SK-N-SH treated with all-trans-retinoic acid at 6 μM for 48 hours (cell line): ENCODE results near the gene JUND.

Source experiments
- ATAC-seq: fragments of 200-7000 bp; cut with Tn5 transposase; 3 replicates; pipeline ENCODE4 v1.9.1; 2020; ENCODE audit warnings: mild to moderate bottlenecking, moderate library complexity
- ARNTL ChIP-seq: fragments of 450-650 bp; formaldehyde crosslinking; IDR thresholded peaks from 2 replicates; pipeline ENCODE4 v1.5.0; 2020; ENCODE audit warnings: low read depth, mild to moderate bottlenecking, moderate library complexity, borderline replicate concordance
- BACH2 ChIP-seq: fragments of 250-450 bp; sonication (Bioruptor Pico); IDR thresholded peaks from 2 replicates; pipeline ENCODE4 v1.9.0; 2021; ENCODE audit warnings: mild to moderate bottlenecking, borderline replicate concordance
- CREB5 ChIP-seq: fragments of 250-450 bp; sonication (Bioruptor Pico); IDR thresholded peaks from 2 replicates; pipeline ENCODE4 v1.5.1; 2020; ENCODE audit warnings: low read depth, mild to moderate bottlenecking, moderate library complexity
- CSDC2 ChIP-seq: fragments of 250-450 bp; sonication (Bioruptor Pico); IDR thresholded peaks from 2 replicates; pipeline ENCODE4 v1.5.0; 2020; ENCODE audit warnings: mild to moderate bottlenecking, moderate library complexity
- CSRNP3 ChIP-seq: fragments of 250-450 bp; sonication (Bioruptor Pico); IDR thresholded peaks from 2 replicates; pipeline ENCODE4 v1.5.1; 2021; ENCODE audit warnings: mild to moderate bottlenecking, moderate library complexity
- ESRRG ChIP-seq: fragments of 250-450 bp; sonication (Bioruptor Pico); IDR thresholded peaks from 2 replicates; pipeline ENCODE4 v1.6.1; 2021; ENCODE audit warnings: mild to moderate bottlenecking
- GLIS3 ChIP-seq: fragments of 250-450 bp; sonication (Bioruptor Pico); IDR thresholded peaks from 2 replicates; pipeline ENCODE4 v1.5.0; 2020; ENCODE audit warnings: mild to moderate bottlenecking, moderate library complexity
- ISL1 ChIP-seq: fragments of 250-450 bp; sonication (Bioruptor Pico); IDR thresholded peaks from 2 replicates; pipeline ENCODE4 v2.1.2; 2022; ENCODE audit warnings: mild to moderate bottlenecking, moderate library complexity
- OSR1 ChIP-seq: fragments of 250-450 bp; sonication (Bioruptor Pico); IDR thresholded peaks from 2 replicates; pipeline ENCODE4 v1.8.0; 2022; ENCODE audit warnings: moderate library complexity, mild to moderate bottlenecking, inconsistent platforms
- PATZ1 ChIP-seq: fragments of 250-450 bp; sonication (Bioruptor Pico); IDR thresholded peaks from 2 replicates; pipeline ENCODE4 v1.8.0; 2020; ENCODE audit warnings: mild to moderate bottlenecking, moderate library complexity, borderline replicate concordance
- POU6F1 ChIP-seq: fragments of 250-450 bp; sonication (Bioruptor Pico); IDR thresholded peaks from 2 replicates; pipeline ENCODE4 v1.8.0; 2021; ENCODE audit warnings: low read depth, mild to moderate bottlenecking, moderate library complexity, borderline replicate concordance
- PPARA ChIP-seq: fragments of 250-450 bp; sonication (Bioruptor Pico); IDR thresholded peaks from 2 replicates; pipeline ENCODE4 v1.5.0; 2020; ENCODE audit warnings: mild to moderate bottlenecking, borderline replicate concordance
- RARB ChIP-seq: fragments of 250-450 bp; sonication (Bioruptor Pico); IDR thresholded peaks from 2 replicates; pipeline ENCODE4 v1.8.0; 2021; ENCODE audit warnings: mild to moderate bottlenecking, moderate library complexity
- SNAI2 ChIP-seq: fragments of 250-450 bp; sonication (Bioruptor Pico); IDR thresholded peaks from 2 replicates; pipeline ENCODE4 v1.5.0; 2020; ENCODE audit warnings: mild to moderate bottlenecking, moderate library complexity
- TCF4 ChIP-seq: fragments of 250-450 bp; sonication (Bioruptor Pico); IDR thresholded peaks from 2 replicates; pipeline ENCODE4 v1.8.0; 2021; ENCODE audit warnings: mild to moderate bottlenecking, moderate library complexity, borderline replicate concordance
- TOX ChIP-seq: fragments of 250-450 bp; sonication (Bioruptor Pico); IDR thresholded peaks from 2 replicates; pipeline ENCODE4 v1.8.0; 2021; ENCODE audit warnings: mild to moderate bottlenecking, moderate library complexity, borderline replicate concordance
- TSHZ2 ChIP-seq: fragments of 250-450 bp; sonication (Bioruptor Pico); IDR thresholded peaks from 2 replicates; pipeline ENCODE4 v1.5.0; 2020; ENCODE audit warnings: mild to moderate bottlenecking, moderate library complexity
- ZC3H10 ChIP-seq: fragments of 250-450 bp; sonication (Bioruptor Pico); IDR thresholded peaks from 2 replicates; pipeline ENCODE4 v1.5.1; 2021; ENCODE audit warnings: mild to moderate bottlenecking, moderate library complexity
- ZFP3 ChIP-seq: fragments of 250-450 bp; sonication (Bioruptor Pico); IDR thresholded peaks from 2 replicates; pipeline ENCODE4 v1.5.0; 2020; ENCODE audit warnings: mild to moderate bottlenecking, moderate library complexity
- ZFP30 ChIP-seq: fragments of 450-650 bp; formaldehyde crosslinking; IDR thresholded peaks from 2 replicates; pipeline ENCODE4 v1.5.0; 2022; ENCODE audit warnings: mild to moderate bottlenecking, moderate library complexity
- ZNF565 ChIP-seq: fragments of 450-650 bp; formaldehyde crosslinking; conservative IDR thresholded peaks from 2 replicates; pipeline ENCODE4 v1.5.0; 2020; ENCODE audit warnings: low read depth, mild to moderate bottlenecking, moderate library complexity
- ZNF70 ChIP-seq: fragments of 450-650 bp; formaldehyde crosslinking; IDR thresholded peaks from 2 replicates; pipeline ENCODE4 v1.5.0; 2020; ENCODE audit warnings: mild to moderate bottlenecking, moderate library complexity

JUND gene

GRCh38 chr19:18263324-18264136 is 17.9 kb downstream of the JUND start:
- no peak for ATAC-seq
- no peak for TF ChIP-seq BACH2 (CRISPR knock-in tag)
- TF ChIP-seq TOX: no peak
- TF ChIP-seq ZNF70 (CRISPR knock-in tag): no peak
- no peak for TF ChIP-seq ARNTL (CRISPR knock-in tag)
- no peak for TF ChIP-seq TCF4 (CRISPR knock-in tag)
- TF ChIP-seq ZFP30: no peak
- no peak for TF ChIP-seq ESRRG (CRISPR knock-in tag)
- no peak for TF ChIP-seq TSHZ2 (CRISPR knock-in tag)
- no peak for TF ChIP-seq ZC3H10
- no peak for TF ChIP-seq RARB (CRISPR knock-in tag)
- no peak for TF ChIP-seq GLIS3 (CRISPR knock-in tag)
- no peak for TF ChIP-seq PATZ1
- no peak for TF ChIP-seq ZFP3
- no peak for TF ChIP-seq ISL1 (CRISPR knock-in tag)
- TF ChIP-seq CREB5 (CRISPR knock-in tag): no peak
- TF ChIP-seq CSDC2 (CRISPR knock-in tag): no peak
- no peak for TF ChIP-seq OSR1
- no peak for TF ChIP-seq ZNF565 (CRISPR knock-in tag)
- TF ChIP-seq CSRNP3 (CRISPR knock-in tag): no peak
- TF ChIP-seq, all 23 proteins: peak for 0

GRCh38 chr19:18262917-18263316 is 18.5 kb downstream of the JUND start:
- no peak for ATAC-seq
- TF ChIP-seq POU6F1 (CRISPR knock-in tag) (no peak), CSRNP3 (CRISPR knock-in tag) (no peak), ARNTL (CRISPR knock-in tag) (no peak), TCF4 (CRISPR knock-in tag) (no peak), GLIS3 (CRISPR knock-in tag) (no peak), CSDC2 (CRISPR knock-in tag) (no peak), ZFP3 (no peak), TSHZ2 (CRISPR knock-in tag) (no peak), PPARA (no peak), OSR1 (no peak), TOX (no peak), RARB (CRISPR knock-in tag) (no peak), SNAI2 (CRISPR knock-in tag) (no peak), CREB5 (CRISPR knock-in tag) (no peak), ZFP30 (no peak)
